ENCODE data around the gene GNG8.

GRCh38 chr19:46618670-46619231 lies 17.3 kb downstream of the GNG8 start:
- TF ChIP-seq POLR2A (IDR thresholded peaks at IDR 0.05; ENCODE audit: low read depth, low read length): no peak
- TF ChIP-seq TAF1 (IDR thresholded peaks at IDR 0.05; ENCODE audit: borderline replicate concordance, low read depth, low read length): no peak

Data from GM12892 (cell line).